Hematopoietic multipotent progenitor cell treated with erythropoietin and hydrocortisone succinate and interleukin-3 and kit ligand, for 8 days (in vitro differentiated cells): ENCODE measurements around the gene MAPK8IP2.
A peak's percentile ranks its signal among the peaks of the same experiment; 100 is the strongest.

Experiments used
- DNase-seq: peaks from one replicate; pipeline ENCODE4 v3.0.0-alpha.2; 2015

The MAPK8IP2 gene

DNA sequence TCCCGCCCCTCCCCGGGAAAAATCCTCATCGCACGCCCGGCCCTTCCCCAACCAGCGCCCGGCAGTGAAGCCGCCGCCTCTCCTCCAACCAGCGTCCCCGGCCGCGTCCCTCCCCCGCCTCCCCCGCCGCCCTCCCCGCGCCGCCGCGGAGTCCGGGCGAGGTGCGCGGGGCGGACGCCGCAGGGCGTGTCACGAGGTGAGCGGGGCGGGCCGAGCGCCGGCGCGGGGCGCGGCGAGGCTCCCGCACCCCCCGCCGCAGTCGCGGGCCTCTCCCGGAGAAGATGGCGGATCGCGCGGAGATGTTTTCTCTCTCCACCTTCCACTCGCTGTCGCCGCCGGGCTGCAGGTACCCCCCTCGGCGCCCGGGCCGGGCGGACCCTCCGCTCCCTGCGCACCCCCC lies at the start of gene MAPK8IP2:
TSS of gene MAPK8IP2 (plus strand) at position 256 of the 400 bp plus-strand sequence. CDS start at position 282, 26 bp downstream.
- no peak for DNase-seq

DNA sequence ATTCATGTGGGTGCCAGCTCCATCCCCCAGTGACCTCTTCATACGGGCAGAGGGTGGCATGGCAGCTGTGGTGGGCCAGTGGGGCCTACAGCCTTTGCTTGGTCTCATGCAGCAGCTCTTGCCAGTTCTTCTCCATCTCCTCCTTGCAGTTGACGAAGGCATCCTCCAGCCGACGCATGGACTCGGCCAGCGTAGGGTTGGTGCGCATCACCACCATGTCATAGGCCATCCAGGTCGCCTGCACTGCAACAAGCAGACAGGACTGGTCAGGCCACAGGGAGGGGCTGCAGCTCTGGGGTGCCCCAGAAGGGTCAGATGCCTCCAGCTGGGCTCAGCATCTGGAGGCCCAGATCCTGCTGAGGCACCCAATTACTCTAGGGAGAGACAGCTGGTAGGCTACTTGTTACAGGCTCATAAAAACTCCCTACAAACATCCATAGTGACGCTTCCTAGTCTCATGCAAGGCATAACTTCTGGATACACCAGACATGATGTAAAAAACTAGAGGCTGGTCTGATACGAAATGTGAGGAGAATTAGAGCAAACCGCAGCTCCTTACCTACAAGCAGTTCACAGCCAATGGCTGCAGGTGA lies 49.3 kb upstream of the MAPK8IP2 start:
- no peak for DNase-seq

DNA sequence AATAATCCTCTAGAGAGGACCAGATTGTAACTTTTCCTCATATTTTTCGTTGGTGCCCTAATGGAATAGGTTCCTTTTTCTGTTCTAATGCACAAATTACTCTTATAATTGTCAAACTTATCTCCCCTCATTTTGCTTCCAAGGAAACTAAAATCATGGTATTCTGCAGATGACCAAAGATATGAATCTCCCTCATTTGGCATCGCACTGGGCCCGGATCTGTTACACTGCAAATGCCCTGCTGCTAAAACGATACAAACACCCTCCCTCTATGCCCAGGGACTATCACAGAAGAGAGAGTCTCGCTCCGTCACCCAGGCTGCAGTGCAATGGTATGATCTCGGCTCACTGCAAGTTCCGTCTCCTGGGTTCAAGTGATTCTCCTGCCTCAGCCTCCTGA lies 47.3 kb upstream of the MAPK8IP2 start:
- no peak for DNase-seq

DNA sequence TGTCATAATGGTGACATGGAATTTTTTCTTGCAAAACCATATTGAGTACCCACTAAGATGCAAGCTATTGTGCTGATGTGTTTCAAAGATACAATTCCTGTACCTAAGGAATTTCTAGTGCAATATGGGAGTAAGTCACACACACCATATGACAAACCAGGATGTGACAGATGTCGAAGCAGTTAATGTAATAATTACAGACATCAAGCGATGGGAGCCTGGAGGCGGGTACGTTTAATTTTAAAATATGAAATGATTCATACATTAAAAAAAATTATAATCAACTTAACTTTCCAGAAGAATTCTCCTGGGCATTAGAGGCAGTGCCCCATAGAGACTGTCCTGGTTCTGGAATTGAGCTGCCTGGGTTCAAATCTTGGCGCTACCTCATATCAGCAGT lies 43.9 kb upstream of the MAPK8IP2 start:
- DNase-seq = no peak

DNA sequence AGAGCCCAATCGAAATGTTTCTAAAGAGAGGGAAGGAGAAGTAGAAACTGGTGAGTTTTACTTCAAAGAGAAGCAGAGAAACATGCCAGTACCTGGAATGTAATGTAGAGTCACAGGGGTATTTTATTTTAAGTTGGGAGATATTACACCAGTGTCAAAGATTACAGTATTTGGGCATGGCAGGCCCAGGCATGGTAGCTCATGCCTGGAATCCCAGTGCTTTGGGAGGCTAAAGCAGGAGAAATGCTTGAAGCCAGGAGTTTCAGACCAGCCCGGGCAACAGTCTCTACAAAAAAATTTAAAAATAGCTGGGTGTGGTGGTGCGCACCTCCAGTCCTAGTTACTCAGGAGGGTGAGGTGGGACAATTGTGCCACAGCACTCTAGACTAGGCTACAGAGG lies 40.6 kb upstream of the MAPK8IP2 start:
- DNase-seq = no peak

DNA sequence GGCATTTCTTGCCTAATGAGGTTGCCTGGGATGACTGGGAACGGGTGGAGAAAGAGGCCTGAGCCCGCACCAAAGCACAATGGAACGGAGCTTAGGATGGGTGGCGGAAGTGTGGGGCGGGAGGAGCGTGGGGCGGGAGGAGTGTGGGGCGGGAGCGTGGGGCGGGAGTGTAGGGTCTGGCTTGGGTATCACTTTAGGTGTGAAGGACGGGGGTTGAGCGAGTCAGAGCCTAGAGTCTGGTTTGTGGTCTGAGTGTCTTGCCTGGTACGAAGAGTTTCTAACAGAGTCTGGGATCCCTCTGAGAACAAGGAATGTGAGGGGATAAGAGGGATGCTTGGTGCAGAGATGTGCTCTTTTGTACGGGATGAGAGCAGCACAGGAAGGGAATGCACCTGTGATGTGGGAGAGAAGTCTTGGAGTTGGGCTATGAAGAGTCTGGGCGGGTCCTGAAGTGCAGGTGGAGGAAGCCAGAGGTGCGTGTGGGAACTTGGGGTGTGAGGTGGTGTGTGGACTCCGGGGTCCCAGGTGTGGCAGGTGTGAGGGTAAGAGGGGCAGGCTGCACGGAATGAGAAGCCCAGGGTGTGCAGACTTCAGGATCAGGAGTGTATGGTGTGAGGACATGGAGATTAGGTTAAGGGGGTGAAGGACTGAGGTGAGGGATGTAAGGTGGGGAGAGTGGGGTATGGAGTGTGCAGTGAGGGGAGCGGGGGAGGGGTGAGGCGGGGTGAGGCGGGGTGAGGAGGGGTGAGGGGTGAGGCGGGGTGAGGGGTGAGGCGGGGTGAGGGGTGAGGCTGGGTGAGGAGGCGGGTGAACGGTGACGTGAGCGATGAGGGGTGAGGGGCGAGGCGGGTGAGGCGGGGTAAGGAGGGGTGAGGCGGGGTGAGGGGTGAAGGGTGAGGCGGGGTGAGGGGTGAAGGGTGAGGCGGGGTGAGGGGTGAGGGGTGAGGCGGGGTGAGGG lies 38.9 kb upstream of the MAPK8IP2 start:
- no peak for DNase-seq

DNA sequence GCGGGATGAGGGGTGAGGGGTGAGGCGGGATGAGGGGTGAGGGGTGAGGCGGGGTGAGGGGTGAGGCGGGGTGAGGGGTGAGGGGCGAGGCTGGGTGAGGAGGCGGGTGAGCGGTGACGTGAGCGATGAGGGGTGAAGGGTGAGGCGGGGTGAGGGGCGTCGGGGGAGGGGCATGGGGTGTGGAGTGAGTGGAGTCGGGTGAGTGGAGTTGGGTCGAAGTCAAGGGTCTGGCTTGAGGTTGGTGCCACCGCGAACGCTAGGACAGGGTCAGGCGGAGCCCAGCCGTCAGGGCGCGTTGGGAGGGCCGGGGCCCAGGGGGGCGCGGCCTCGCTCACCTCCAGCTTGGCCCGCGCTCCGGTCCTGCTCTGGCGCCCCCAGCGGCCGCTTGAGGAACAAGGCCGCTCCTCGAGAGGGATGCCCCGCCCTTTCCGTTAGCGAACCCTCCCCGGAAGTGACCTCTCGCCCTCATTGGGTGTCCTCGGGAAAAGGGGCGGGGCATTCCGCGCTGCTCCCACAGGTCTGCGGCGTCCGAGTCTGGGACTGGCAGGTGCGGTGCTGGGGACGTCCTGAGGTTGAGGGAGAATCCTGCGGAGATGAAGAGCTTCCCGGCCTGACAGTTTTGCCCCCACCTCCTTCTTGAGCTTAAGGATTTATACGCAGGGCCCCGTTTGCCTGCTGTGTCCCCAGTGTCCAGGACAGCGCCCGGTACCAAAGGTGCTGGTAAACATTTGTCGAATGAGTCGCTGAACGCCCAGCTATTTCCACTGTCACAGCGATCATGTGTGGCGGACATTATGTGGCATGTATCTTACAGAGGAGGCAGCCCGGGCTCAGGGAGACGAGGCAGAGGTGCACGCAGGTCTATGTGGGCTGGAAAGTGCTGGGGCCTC lies 37.8 kb upstream of the MAPK8IP2 start, which contains the start of gene SYCE3:
TSS of gene SYCE3 (minus strand) at position 397 of the 890 bp plus-strand sequence. CDS start 6,514 bp downstream, outside the sequence.
- peak; percentile 96 for DNase-seq

DNA sequence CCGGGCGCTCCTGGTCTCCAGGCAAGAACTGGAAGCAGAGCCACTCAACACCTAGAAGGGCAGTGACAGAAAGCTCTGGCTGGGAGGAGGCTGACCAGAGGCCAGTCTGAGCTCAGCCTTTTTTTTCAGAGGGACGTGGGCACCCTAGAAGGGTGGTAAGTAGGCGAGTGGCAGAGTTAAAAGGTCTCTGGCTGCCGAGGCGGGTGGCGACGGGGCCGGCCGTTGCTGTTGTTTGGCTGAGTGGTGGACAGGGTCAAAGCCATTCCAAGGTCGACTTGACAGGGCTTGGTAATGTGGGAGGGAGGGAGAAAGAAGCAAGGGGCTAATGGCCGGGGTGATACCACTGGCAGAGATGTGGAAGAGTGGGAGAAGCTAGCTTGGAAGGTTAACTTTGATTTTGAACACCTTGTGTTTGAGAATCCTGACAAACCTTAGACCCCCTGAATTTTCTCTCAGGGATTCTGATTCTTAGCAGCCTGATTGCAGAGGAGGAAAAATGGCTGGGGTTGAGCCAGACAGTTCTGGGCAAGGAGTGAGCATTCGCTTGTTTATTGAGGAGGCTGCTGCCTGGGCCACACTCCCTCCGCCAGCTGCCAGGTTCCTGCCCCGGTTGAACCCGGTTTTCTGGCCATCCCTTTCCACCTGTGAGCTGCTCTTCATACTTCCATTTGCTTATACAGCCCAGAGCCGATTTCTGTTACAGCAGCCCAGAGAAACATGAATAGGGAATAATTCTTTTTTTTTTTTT lies 37.0 kb upstream of the MAPK8IP2 start:
- no peak for DNase-seq

DNA sequence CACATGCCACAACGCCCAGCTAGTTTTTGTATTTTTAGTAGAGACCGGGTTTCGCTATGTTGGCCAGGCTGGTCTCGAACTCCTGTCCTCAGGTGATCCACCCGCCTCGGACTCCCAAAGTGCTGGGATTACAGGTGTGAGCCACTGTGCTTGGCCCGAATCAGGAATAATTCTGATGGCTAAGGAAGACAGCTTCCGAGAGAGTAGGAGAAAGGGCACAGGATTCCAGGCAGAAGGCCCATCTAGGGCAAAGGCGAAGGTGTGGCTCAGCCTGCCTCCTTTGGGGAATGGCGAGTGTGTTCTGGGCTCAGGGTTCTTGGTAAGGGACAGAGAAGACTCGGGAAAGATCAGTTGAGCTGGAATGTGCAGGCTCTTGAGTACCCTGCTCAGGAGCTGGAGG lies 36.3 kb upstream of the MAPK8IP2 start:
- DNase-seq = no peak

DNA sequence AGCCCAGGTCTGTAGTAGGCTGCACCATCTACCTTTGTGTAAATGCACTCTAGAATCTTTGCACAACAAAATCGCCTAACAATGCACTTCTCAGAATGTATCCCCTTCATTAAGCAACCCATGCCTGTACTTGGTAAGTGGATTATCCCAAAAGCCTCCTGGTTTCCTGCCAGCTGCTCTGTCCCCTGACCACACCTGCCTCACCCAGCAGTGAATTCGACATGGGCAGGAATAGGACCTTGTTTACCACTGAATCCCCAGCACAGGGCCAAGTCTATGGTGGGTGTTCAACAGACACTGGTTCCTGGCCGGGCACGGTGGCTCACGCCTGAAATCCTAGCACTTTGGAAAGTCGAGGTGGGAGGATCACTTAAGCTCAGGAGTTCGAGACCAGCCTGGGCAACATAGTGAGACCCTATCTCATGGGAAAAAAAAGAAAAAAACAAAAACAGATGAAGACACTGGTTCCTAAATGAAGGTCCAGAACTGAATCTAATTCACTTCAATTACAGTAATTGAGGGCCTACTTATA lies 32.8 kb upstream of the MAPK8IP2 start:
- DNase-seq = no peak

DNA sequence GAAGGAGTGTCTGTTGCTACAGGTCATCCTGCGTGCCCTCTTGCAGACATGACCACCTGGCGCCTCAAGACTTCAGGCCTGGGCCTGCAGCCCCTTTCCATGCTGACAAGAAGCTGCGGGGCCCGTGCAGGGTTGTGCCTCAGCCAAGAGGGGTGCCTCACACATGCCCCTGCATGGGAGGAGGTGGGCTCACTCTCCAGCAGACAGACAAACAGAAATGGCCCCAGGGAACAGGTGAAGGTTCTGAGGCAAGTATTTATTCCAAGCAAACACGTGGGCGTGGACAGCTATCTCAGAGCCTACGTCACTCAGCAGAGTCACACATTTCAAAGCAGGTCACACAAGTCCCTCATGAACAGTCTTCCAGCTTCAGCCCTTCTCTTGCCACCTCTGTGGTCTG lies 32.0 kb upstream of the MAPK8IP2 start:
- DNase-seq = no peak

DNA sequence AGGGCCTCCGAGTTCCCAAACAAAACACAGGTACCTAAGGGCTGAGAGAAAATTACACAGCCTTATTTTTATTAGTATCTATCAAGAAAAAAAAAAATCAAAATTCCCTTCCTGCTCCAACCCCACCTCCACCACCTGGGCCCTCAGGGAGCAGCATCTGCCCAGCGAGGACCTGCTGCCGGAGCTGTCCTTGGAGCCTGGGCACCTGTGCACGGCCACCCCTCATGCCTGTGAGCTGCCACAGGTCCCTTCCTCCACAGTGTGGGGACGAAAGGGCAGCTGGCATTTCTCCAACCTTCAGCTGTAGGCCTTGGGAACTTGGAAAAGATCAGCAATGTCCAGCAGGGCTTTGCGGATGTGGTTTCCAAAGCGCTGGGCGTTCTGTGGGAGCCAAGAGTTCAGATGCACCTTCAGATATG lies 31.5 kb upstream of the MAPK8IP2 start:
- DNase-seq = no peak

DNA sequence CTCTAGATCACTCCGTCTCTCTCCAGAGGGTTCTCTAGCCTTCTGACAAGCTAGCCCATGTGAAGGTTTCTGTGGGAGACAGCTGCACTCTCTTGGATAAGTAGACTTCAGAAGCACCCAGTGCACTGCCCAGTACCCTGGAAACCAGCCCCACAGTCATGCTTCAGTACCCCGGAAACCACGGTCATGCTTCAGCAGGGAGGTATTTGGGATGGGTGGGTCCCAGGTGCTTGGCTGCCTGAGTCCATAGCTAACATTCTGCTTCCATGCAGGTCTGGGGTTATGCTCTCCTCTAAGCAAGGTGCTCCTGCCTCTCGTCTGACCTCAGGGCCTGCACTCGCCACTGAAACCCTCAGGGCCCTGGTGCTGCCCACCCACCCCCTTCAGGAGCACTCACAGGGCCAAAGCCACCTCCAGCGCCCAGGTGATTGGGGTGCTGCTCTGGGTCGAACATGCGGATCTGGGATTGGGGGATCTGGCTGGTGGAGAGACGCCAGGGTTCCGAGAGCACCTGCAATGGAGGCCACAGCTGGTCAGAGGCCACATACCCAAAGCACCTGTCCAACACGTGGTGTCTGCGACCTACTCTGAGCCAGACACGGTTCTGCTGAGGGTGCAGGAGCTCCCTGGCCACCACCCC lies 30.6 kb upstream of the MAPK8IP2 start:
- no peak for DNase-seq

DNA sequence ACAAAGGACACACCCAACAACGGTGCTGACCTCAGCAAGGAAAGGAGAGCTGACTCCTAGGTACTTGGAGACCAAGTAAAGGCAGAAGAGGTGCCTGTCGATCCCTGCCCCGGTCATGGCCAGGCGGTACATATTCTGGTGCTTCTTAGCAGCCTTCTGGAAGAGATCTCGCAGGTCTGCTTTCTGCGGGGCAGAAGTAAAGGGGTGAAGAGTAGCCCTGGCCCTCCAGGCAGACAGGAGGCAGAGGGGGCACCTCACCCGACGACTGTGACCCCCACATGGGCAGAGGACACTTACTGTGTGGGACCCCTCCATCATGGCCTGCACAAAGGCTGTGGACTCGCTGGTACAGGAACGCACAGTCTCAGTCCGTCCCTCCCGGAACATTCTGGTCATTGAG lies 29.7 kb upstream of the MAPK8IP2 start:
- no peak for DNase-seq

DNA sequence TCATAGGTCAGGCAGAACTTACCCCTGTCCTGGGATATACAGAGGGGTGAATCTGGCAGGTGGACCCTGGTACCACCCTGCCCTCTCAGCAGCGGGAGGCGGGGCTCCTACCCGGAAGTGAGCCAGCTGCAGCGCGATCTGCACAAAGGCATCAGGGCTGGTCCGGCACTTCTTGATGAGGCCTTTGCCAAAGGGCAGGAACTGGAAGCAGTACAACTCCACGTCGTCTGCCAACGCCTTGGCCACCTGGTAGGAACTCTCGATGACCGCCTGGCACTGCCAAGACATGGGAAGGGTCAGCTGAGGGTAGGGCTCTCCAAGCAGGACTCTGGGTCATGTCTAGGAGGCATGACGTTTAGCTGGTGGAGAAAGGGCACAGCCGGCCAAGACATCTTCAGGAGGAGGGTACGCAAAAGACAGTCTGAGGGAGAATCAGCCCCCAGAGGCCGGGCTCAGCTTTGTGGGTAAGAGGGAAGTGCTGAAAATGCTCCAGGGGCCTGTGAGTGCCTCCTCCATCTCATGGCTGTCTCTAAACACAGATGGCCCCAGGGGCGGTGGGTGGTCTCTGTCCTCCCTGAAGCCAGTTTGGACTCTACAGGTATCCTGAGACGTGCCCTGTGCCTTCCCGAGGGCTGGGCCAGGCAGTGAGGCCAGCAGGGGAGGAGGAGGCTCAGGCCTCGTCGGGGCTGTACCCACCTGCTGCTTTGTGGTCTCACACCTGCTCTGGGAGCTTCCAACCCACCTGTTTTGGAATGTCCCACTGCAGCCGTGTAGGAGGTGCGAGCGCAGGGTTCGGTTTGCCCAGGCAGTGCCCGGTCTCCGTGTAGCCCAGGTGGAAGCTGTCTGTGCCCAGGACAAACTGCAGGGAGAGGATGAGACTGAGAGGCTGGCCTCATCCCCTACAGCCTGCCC lies 29.1 kb upstream of the MAPK8IP2 start:
- DNase-seq = no peak

DNA sequence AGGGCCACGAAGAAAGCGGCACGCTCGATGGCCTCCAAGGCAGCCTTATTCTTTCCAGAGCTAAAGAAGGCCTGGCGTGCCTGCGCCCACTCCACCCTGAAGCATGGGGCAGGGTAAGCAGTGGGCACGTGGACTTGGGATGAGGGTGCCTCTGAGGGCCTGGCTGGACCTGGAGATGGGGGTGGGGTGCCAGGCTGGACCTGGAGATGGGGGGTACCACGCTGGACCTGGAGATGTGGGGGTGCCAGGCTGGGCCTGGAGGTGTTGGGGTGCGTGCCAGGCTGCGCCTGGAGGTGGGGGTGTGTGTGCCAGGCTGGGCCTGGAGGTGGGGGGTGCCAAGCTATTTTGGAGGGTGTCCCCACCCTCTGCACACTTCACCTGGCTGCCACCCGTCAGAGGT lies 27.6 kb upstream of the MAPK8IP2 start:
- DNase-seq = no peak

DNA sequence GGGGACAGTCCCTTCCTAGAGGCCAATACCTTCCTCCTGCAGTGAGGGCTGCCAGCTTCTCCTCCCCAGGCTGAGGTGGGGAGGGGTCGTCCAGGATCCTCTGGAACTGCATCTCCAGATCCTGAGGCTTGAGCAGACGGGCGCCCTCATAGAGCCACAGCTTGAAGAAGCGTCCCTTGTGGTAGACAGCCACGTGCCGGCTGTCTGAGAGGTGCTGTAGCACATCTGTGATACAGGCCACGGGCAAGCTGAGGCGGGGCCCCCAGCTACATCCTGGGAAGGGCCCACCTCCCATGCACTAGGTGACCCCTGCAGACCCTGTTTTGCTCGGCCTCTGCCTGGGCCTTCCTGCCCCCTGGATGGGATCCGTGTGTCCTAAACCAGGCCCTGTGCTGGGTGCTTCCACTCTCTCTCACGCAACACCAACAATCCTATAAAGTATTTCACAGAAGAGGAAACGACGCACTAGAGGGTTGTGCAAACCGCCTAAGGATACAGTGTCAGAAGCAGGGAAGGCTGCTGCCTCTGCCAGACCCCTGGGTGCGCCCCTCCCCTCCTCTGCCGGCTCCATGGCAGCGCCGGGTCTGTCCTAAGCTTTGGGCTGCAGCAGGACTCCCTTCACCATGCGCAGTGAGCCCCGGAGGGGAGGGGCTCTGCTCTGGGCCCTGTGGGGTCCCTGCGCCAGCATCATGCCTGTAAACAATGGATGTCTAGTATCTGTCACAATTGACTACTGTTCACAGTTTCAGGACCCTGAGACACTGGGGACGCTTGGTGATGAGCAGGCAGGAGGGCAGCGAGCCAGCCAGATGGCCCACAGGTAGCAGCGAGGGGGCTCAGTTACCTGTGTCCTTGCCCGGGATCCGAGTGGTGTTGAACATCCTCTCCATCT lies 26.9 kb upstream of the MAPK8IP2 start:
- no peak for DNase-seq

DNA sequence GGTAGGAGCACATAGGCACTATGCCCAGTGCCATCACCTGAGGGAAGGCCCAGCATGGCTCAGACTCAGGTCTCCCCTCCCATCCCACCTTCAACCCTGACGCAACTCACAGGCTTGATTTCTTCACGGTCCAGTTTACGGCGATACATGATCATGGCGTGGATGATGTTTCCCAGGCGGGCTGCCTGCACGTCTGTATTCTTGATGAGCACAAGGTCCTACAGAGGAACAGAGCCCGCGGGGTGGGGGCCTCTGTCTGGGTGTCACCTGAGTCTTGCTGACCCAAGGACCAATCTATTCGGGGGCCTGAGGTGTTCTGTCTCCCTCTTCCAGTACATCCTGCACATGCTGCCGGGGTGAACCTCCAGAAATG lies 26.2 kb upstream of the MAPK8IP2 start:
- no peak for DNase-seq

DNA sequence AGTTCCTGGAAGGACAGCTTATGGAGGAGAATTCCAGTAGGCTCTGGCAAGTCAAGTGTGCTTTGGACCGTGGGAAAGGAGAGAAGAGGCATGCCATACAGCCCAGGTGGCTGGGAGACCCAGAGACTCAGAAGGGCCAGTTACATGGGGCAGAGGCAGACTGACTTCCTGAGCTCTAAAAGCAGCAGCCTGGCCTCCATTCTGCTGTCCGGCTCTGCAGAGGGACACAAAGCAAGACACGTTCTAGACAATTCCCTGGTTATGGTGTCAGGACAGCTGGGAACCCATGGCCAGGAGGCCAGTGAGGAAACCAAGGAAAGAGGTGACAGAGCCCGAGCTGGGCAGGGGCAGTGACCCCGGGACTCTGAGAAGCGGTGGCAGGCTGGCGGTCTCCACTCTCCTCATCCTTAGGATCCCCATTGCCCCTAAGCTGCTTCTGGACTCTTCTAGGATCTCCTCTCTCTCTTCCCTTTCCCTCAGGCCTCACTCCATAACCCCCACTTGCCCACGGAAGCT lies 25.1 kb upstream of the MAPK8IP2 start:
- DNase-seq = no peak
